Measurements from ENCODE around the gene PHF20. TPM values are rescaled to one million over a fixed set of nuclear protein-coding genes. Genes with fewer than 3 reads are reported as not detected.
A peak's percentile ranks its signal among the peaks of the same experiment; 100 is the strongest.
"Not testable (repeated sequence)": the region's sequence is repeated elsewhere in the genome, so short reads cannot be mapped to it uniquely, and the experiment has no call there.

Gene PHF20
- total and polyA plus RNA-seq, 2 donors (not counting 3 experiments of a cell fraction or from before 2014, with no cell fraction given) = 25.0 to 45.8 TPM

DNA sequence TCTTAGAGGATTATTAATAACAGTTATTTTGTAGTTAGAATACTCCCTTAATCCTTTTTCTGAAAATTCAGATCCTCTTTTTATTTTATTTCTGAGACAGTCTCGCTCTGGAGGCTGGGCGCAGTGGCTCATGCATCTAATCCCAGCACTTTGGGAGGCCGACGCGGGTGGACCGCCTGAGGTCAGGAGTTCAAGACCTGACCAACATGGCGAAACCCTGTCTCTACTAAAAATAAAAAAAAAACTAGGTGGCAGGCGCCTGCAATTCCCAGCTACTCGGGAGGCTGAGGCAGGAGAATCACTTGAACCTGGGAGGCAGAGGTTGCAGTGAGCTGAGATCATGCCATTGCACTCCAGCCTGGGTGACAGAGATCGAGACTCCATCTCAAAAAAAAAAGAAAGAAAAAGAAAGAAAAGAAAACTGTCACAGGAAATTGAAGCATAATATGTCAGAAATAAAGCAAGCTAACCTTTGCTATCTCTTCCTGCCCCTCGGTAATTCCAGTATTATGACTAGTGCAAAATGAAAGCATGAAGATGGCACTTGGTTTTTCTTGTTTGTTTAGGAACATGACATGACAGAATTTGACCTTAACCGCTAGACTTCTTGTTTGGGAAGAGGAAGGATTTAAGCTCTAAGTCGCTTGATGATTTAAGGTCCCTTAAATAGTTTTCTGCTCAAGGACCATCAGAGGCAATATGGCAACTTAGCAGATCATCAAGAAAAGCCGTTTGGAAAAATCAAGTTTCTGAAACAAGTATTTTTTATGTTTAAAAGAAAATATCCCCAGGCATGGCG lies 27.9 kb upstream of the PHF20 start:
- FAIRE-seq = peak; percentile 83

GRCh38 chr20:35744492-35744841 lies 27.3 kb upstream of the PHF20 start:
- Histone ChIP-seq H3K4me1 (ENCODE audit: control insufficient read depth, extremely low read depth, insufficient read depth, low read length) (peaks cover 29% of the 10 kb centered on the region), H3K79me2 (ENCODE audit: control insufficient read depth, insufficient read depth, low read length) (peaks cover 26% of the 10 kb centered on the region), H3K4me2 (ENCODE audit: insufficient read depth, low read length) (peak overlapping the region; percentile 83), H3K27ac (ENCODE audit: insufficient read depth, low read depth, low read length) (peak overlapping the region; percentile 97)
- H3K9me3 ChIP-seq (replicated peaks; ENCODE audit: control insufficient read depth, insufficient read depth, low read length); H3K9me1 ChIP-seq (replicated peaks; ENCODE audit: control insufficient read depth, extremely low read depth, insufficient read depth, low read length); DNase-seq (ENCODE audit: low read depth, low spot score); H3K27me3 ChIP-seq (ENCODE audit: control insufficient read depth in 2 of 2, insufficient read depth in 2 of 2, low read length in 2 of 2); H4K20me1 ChIP-seq (replicated peaks; ENCODE audit: control insufficient read depth, extremely low read depth, insufficient read depth, low read length); H3K9ac ChIP-seq (replicated peaks; ENCODE audit: extremely low read depth, insufficient read depth, low read length); BruUV-seq (replicated peaks); POLR2A ChIA-PET; dilution Hi-C loops (cut with MboI; ENCODE audit: extremely low pct_ligation_motif_present, low sequenced_read_pairs); FAIRE-seq; H3K36me3 ChIP-seq (ENCODE audit: control insufficient read depth in 2 of 2, extremely low read depth in 1 of 2, insufficient read depth in 2 of 2, low read length in 2 of 2); H3K4me3 ChIP-seq (replicated peaks in 1 of 3; ENCODE audit: insufficient read depth in 1 of 3, low read depth in 1 of 3, low read length in 3 of 3); H2AFZ ChIP-seq (ENCODE audit: low read depth, low read length): not testable (repeated sequence)
- intact Hi-C loops (cut with micrococcal nuclease) = loop anchor here (5.0 kb wide), 1 partner anchor 82 kb away; the partner anchor contains the start of genes CPNE1 and RBM12
- CTCF ChIA-PET = interaction anchor here (0.8 to 3.6 kb wide), 4 partner anchors 24 to 140 kb away, joined by 3 to 29 read pairs (median 10); partner anchors contain the start of gene PHF20

More for the DNA sequence above, 27.9 kb upstream of the PHF20 start:
- no TSS peak for BruUV-seq (replicated peaks)
- H3K4me2 ChIP-seq (ENCODE audit: insufficient read depth, low read length) = peak overlapping the region; percentile 83
- CTCF ChIA-PET = interaction anchor here (0.8 to 3.6 kb wide), 9 partner anchors 15 to 210 kb away, joined by 3 to 29 read pairs (median 3); partner anchors contain the start of genes PHF20 and SCAND1
- peaks cover 13% of the 10 kb centered on the region for H4K20me1 ChIP-seq (replicated peaks; ENCODE audit: control insufficient read depth, extremely low read depth, insufficient read depth, low read length)
- no peaks in the 10 kb centered on the region for H3K27me3 ChIP-seq (ENCODE audit: control insufficient read depth in 2 of 2, insufficient read depth in 2 of 2, low read length in 2 of 2)
- POLR2A ChIA-PET = interaction anchor here (0.5 to 2.8 kb wide), 8 partner anchors 10 to 140 kb away, joined by 3 to 47 read pairs (median 13); partner anchors contain the start of gene PHF20
- dilution Hi-C loops (cut with MboI; ENCODE audit: extremely low pct_ligation_motif_present, low sequenced_read_pairs) (no loop called here), intact Hi-C loops (cut with micrococcal nuclease) (loop anchor here (2.0 to 5.0 kb wide), 2 partner anchors 82 to 127 kb away; partner anchors contain the start of genes CPNE1 and RBM12)
- no peak for TF ChIP-seq POLR2A (IDR thresholded peaks at IDR 0.05; ENCODE audit: low read depth, low read length)
- no peak for TF ChIP-seq MYC (IDR thresholded peaks at IDR 0.05; ENCODE audit: low read depth, low read length)
- no peak for TF ChIP-seq GATA2 (IDR thresholded peaks at IDR 0.05; ENCODE audit: insufficient read depth, insufficient read length, low read depth, low read length)
- TF ChIP-seq JUN (IDR thresholded peaks at IDR 0.05; ENCODE audit: borderline replicate concordance, insufficient read depth, insufficient read length, low read depth) = no peak
- TF ChIP-seq, protein P1, sequence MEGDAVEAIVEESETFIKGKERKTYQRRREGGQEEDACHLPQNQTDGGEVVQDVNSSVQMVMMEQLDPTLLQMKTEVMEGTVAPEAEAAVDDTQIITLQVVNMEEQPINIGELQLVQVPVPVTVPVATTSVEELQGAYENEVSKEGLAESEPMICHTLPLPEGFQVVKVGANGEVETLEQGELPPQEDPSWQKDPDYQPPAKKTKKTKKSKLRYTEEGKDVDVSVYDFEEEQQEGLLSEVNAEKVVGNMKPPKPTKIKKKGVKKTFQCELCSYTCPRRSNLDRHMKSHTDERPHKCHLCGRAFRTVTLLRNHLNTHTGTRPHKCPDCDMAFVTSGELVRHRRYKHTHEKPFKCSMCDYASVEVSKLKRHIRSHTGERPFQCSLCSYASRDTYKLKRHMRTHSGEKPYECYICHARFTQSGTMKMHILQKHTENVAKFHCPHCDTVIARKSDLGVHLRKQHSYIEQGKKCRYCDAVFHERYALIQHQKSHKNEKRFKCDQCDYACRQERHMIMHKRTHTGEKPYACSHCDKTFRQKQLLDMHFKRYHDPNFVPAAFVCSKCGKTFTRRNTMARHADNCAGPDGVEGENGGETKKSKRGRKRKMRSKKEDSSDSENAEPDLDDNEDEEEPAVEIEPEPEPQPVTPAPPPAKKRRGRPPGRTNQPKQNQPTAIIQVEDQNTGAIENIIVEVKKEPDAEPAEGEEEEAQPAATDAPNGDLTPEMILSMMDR (IDR thresholded peaks at IDR 0.05; ENCODE audit: extremely low read depth in 1 of 2, insufficient read depth in 1 of 2, low read depth in 1 of 2, low read length in 2 of 2) = no peak
- no peak for TF ChIP-seq FOS (IDR thresholded peaks at IDR 0.05; ENCODE audit: borderline replicate concordance, insufficient read depth, low read length)
- no peak for TF ChIP-seq POLR2AphosphoS5 (IDR thresholded peaks at IDR 0.05; ENCODE audit: insufficient read depth, low read depth, low read length)
- no peak for TF ChIP-seq MAX (IDR thresholded peaks at IDR 0.05; ENCODE audit: insufficient read depth, insufficient read length)
- no peak for TF ChIP-seq EZH2 (IDR thresholded peaks at IDR 0.05; ENCODE audit: borderline replicate concordance, low read depth, low read length, severe bottlenecking)
- H3K4me3 ChIP-seq (replicated peaks in 1 of 3; ENCODE audit: insufficient read depth in 1 of 3, low read depth in 1 of 3, low read length in 3 of 3) = peak overlapping the region in 1 of 3 experiments; percentile 82
- peak; percentile 49 for DNase-seq (ENCODE audit: low read depth, low spot score)
- no peaks in the 10 kb centered on the region for H3K9me1 ChIP-seq (replicated peaks; ENCODE audit: control insufficient read depth, extremely low read depth, insufficient read depth, low read length)
- H3K9ac ChIP-seq (replicated peaks; ENCODE audit: extremely low read depth, insufficient read depth, low read length) = peak overlapping the region; percentile 100
- H3K79me2 ChIP-seq (ENCODE audit: control insufficient read depth, insufficient read depth, low read length) = peaks cover 31% of the 10 kb centered on the region
- peaks cover 34% of the 10 kb centered on the region for H3K4me1 ChIP-seq (ENCODE audit: control insufficient read depth, extremely low read depth, insufficient read depth, low read length)
- peak overlapping the region; percentile 63 for H2AFZ ChIP-seq (ENCODE audit: low read depth, low read length)
- peak overlapping the region; percentile 97 for H3K27ac ChIP-seq (ENCODE audit: insufficient read depth, low read depth, low read length)
- H3K9me3 ChIP-seq (replicated peaks; ENCODE audit: control insufficient read depth, insufficient read depth, low read length) = no peaks in the 10 kb centered on the region
- H3K36me3 ChIP-seq (ENCODE audit: control insufficient read depth in 2 of 2, extremely low read depth in 1 of 2, insufficient read depth in 2 of 2, low read length in 2 of 2) = peaks cover 2 to 15% of the 10 kb centered on the region in 2 experiments
